Naive thymus-derived CD8-positive, alpha-beta T cell (primary cell): ENCODE results near the gene GPR55. TPM values are rescaled to one million over a fixed set of nuclear protein-coding genes. Genes with fewer than 3 reads are reported as not detected.
A peak's percentile ranks its signal among the peaks of the same experiment; 100 is the strongest.

ENCODE experiments used
- ATAC-seq, 2 donors: fragments of 150-1000 bp; cut with Tn5 transposase in 1 of 2; sonication (Bioruptor Pico), chemical (Tn5 transposase) in 1 of 2; 1 replicate in 1 of 2; 2 replicates in 1 of 2; pipeline ENCODE4 v1.10.0; 2021; ENCODE audit warnings: mild to moderate bottlenecking in 2 of 2, moderate library complexity in 2 of 2
- POLR2A ChIA-PET: fragments of 350-600 bp; sonication (Branson Sonifier 250); formaldehyde crosslinking; loops from one replicate; lab custom pipeline; 2021; ENCODE audit warnings: antibody characterized with exemption; lab: Charles Lee
- DNase-seq, 10 donors: peaks; one replicate each; pipeline versions ENCODE4 v3.0.0 to v3.0.0-alpha.2; 2020 to 2022
- H3K27ac Mint-ChIP-seq, 10 donors: one replicate each; pipeline ENCODE4 v1.8.0; 2020 to 2022; ENCODE audit warnings: mild to moderate bottlenecking in 10 of 10, mixed read lengths in 10 of 10, moderate library complexity in 4 of 10, inconsistent platforms in 1 of 10
- H3K27me3 Mint-ChIP-seq, 5 donors: one replicate each; pipeline ENCODE4 v1.8.0; 2021 to 2022; ENCODE audit warnings: mixed read lengths in 5 of 5
- H3K36me3 Mint-ChIP-seq, 3 donors: one replicate each; pipeline ENCODE4 v1.8.0; 2020 to 2022; ENCODE audit warnings: mixed read lengths in 3 of 3, mild to moderate bottlenecking in 2 of 3, inconsistent platforms in 1 of 3
- H3K4me1 Mint-ChIP-seq, 4 donors: one replicate each; pipeline ENCODE4 v1.8.0; 2021 to 2022; ENCODE audit warnings: mixed read lengths in 4 of 4
- H3K4me3 Mint-ChIP-seq, 10 donors: one replicate each; pipeline ENCODE4 v1.8.0; 2020 to 2022; ENCODE audit warnings: mild to moderate bottlenecking in 10 of 10, mixed read lengths in 10 of 10, moderate library complexity in 6 of 10, inconsistent platforms in 1 of 10
- H3K9me3 Mint-ChIP-seq, 9 donors: one replicate each; pipeline ENCODE4 v1.8.0; 2020 to 2022; ENCODE audit warnings: mixed read lengths in 9 of 9, mild to moderate bottlenecking in 3 of 9, inconsistent platforms in 1 of 9, moderate library complexity in 1 of 9
- polyA plus RNA-seq, 3 donors: library from polyadenylated mRNA; unstranded; fragments of 300-500 nt; fragmentation: Illumina TruSeq; gene quantifications; one replicate each; pipeline ENCODE4 v1.2.3, GENCODE V29; 2021
- total RNA-seq, 8 experiments: library from RNA in 2 of 8; stranded (reverse) in 2 of 8; gene quantifications; one replicate each; pipeline ENCODE4 v1.2.3 and lab custom pipeline; 2021 to 2026

GPR55 gene
- total and polyA plus RNA-seq, 5 experiments from 2014 or later: 1.1 to 10.4 (median 3.2) TPM

DNA sequence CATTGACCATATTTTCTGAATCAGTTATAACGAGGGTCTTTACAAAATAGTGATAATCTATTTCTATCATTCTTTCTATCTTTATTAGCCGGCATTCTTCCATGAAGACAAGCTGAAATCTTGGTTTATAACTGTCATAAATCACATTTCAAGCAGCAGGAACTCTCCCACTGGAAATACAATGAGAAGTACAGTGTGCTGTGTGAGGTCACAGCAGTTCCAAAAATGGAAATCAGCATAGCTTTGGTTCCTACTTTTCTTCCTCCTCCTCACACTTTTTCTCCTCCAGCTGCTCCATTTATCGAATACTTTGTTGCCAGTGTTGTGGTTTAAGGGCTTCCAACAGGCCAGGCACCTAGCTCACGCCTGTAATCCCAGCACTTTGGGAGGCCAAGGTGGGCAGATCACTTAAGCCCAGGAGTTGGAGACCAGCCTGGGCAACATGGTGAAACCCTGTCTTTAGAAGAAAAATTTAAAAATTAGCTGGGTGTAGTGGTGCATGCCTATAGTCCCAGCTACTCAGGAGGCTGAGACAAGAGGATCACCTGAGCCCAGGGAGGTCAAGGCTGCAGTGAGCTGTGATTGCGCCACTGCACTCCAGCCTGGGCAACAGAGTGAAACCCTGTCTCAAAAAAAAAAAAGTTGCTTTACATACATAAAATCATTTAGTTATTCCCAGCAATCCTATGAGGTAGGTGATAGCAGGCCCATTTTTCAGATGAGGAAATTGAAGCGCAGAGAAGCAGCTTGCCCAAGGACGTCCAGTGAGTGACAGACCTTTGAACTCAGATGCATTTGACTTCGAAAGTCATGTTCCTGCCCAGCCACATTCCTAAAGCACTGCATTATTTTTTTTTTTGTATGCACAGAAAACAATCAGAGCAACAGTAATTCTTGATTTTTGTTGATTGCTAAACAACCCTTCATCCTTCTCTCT is 34.0 kb upstream of the GPR55 start:
- peaks cover 18 to 70% (median 28%) of the 10 kb centered on the region in 5 donors for H3K27me3 Mint-ChIP-seq
- POLR2A ChIA-PET: interaction anchor here (0.9 kb wide), 1 partner anchor 9 kb away, joined by 3 read pairs; no protein-coding TSS in a partner anchor
- DNase-seq (no peak), ATAC-seq (no peak)
- H3K4me3 Mint-ChIP-seq: peak overlapping the region in 1 of 10 donors; percentile 5
- H3K9me3 Mint-ChIP-seq: no peaks in the 10 kb centered on the region
- H3K36me3 Mint-ChIP-seq: no peaks in the 10 kb centered on the region
- no peak overlapping the region for H3K27ac Mint-ChIP-seq
- H3K4me1 Mint-ChIP-seq: peaks cover 7 to 17% (median 13%) of the 10 kb centered on the region in 4 donors

DNA sequence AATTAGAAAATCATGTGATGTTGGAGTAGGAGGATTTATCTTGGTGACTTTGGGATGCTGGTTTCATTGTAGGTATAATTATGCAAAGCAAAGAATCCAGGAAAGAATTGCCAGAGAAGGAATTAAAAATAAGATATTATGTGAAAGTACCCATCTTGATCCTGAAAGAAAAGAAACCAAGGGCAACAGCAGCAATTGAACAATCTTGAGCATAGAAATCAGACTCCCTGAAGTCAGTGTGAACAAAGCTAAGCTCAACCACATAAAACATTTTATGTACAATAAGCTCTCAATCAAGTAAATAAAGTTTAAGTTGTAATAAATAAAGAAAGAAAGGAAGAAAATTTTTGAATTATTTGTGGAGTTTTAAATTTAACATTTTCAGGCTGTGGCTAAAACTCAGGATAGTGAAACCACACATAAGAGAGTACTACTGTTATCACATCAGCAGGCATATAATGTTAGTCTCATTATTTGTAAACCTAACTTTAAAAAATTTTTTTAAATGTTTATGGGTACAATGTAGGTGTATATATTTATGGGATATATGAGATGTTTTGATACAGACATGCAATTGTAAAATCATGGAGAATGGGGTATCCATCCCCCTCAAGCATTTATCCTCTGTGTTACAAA is 32.8 kb upstream of the GPR55 start:
- H3K36me3 Mint-ChIP-seq: no peaks in the 10 kb centered on the region
- POLR2A ChIA-PET: no interaction called here
- H3K9me3 Mint-ChIP-seq: no peaks in the 10 kb centered on the region
- peak overlapping the region; percentile 65 to 91 (median 76) for H3K4me3 Mint-ChIP-seq
- H3K27ac Mint-ChIP-seq: no peak overlapping the region
- ATAC-seq (no peak), DNase-seq (no peak)
- H3K4me1 Mint-ChIP-seq: peaks cover 7 to 17% (median 13%) of the 10 kb centered on the region in 4 donors
- peaks cover 18 to 73% (median 31%) of the 10 kb centered on the region in 5 donors for H3K27me3 Mint-ChIP-seq

DNA sequence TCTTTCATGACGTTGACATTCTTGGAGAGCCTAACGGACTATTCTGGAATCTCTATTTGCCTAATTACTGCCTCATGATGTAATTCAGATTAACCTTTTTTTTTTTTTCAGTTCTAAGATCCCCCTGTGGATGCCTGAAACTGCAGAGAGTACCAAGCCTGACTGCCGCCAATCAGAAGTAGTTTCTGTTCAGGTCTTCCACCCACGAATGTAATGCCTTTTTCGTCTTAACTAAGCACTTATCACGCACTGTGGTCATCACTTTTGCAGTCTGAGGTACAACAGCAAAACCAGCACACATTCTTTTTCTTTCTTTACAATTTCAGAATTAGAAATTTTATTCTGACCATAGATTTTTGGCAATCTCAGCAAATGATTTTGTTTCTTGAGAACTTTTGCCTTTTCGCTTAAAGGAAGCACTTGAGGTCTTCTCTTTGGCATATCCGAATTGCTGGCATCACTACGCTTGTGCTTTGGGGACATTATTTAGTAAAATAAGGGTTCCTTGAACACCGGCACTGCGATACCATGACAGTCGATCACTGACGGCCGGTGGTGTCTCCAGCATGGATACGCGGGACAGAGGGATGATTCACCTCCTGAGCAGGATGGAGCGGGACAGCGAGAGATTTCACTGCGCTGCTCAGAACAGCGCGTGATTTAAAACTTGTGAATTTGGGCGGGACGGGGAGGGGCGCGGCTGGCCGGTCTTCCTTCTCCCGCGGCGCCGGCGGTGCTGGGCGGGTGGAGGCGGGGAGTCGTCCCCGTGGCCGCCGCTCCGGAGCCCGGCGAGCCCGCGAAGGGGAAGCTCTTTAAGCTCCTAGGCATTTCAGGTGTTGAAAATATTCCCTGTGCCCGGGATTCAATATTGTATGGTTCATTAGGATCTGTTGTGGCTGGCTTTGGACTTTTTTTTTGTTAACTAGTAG is 32.0 kb upstream of the GPR55 start:
- no peaks in the 10 kb centered on the region for H3K9me3 Mint-ChIP-seq
- POLR2A ChIA-PET: no interaction called here
- DNase-seq: peak in 3 of 10 donors; percentile 13 to 16 (median 15)
- no peaks in the 10 kb centered on the region for H3K36me3 Mint-ChIP-seq
- H3K4me1 Mint-ChIP-seq: peaks cover 7 to 17% (median 13%) of the 10 kb centered on the region in 4 donors
- peaks cover 18 to 73% (median 34%) of the 10 kb centered on the region in 5 donors for H3K27me3 Mint-ChIP-seq
- peak overlapping the region; percentile 77 to 92 (median 86) for H3K4me3 Mint-ChIP-seq
- H3K27ac Mint-ChIP-seq: peak overlapping the region in 3 of 10 donors; percentile 8 to 58 (median 20)
- ATAC-seq: peak; percentile 66 to 79

DNA sequence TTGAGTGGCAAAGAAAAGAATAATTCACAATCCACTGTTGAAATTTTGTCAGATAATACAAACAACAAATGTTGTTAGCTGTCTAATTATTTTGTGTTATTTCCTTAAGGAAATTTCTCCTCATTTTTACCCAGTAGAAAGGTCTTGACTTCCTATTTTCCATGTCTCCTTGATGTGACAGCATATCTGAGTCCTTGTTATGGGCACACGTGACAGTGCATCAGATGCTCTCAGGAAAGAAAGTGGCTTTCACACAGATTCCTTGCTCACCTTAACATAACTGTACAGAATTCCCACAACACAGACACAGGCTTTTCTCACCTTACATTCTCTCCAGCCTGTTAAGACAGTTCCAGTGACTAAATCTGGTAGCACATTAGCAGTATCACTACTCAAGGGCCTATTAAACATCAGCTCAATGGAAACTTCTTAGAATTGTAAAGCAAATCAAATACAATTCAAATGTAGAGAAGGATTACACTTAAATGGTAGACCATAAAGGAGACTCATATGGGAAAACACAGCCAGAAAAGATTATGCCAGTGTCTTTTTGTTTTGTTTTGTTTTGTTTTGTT is 30.2 kb upstream of the GPR55 start:
- DNase-seq (no peak), ATAC-seq (no peak)
- H3K27ac Mint-ChIP-seq: no peak overlapping the region
- no peaks in the 10 kb centered on the region for H3K36me3 Mint-ChIP-seq
- no peak overlapping the region for H3K4me3 Mint-ChIP-seq
- POLR2A ChIA-PET: no interaction called here
- no peaks in the 10 kb centered on the region for H3K9me3 Mint-ChIP-seq
- H3K4me1 Mint-ChIP-seq: peaks cover 7 to 18% (median 14%) of the 10 kb centered on the region in 4 donors
- peaks cover 18 to 56% (median 35%) of the 10 kb centered on the region in 5 donors for H3K27me3 Mint-ChIP-seq

DNA sequence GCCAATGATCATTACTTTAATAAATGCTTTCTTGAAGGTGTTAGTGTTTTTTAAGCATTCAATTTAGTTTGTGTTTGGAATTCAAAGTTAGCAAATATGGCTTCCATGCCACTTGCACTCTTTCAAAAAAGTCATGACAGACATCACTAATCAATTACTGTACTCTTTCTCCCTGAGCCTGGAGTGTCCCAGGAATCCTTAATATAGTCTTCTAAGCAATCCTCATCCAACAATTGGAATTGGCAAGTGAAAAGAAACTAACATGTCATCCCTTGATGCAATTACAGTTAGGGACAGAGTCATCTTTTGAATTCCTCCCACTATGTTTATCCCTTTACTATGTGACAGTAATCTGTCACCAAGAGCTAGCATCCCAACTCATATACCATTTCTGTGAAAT is 29.7 kb upstream of the GPR55 start:
- ATAC-seq (no peak), DNase-seq (no peak)
- peaks cover 7 to 18% (median 14%) of the 10 kb centered on the region in 4 donors for H3K4me1 Mint-ChIP-seq
- H3K9me3 Mint-ChIP-seq: no peaks in the 10 kb centered on the region
- H3K27me3 Mint-ChIP-seq: peaks cover 16 to 51% (median 36%) of the 10 kb centered on the region in 5 donors
- H3K27ac Mint-ChIP-seq: no peak overlapping the region
- H3K36me3 Mint-ChIP-seq: no peaks in the 10 kb centered on the region
- POLR2A ChIA-PET: no interaction called here
- no peak overlapping the region for H3K4me3 Mint-ChIP-seq

DNA sequence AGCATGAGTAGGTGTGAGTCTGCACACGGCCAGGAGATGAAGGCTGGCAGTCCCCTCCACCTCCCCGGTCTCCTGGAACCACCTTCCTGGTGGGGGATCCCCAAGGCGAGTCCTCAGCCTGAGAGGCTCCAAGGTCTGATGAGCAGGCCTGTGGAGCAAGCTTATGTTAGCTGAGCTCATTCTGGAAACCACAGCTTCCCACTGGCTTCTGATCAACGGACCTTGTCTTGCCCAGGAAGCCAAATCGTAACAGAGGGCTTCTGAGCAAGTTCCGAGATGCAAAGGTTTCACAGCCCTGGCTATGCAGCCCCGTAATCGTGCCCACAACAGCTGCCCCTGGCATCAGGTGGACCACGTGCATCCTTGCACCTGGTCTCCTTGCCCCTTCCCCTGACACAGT is 28.8 kb upstream of the GPR55 start:
- H3K27me3 Mint-ChIP-seq: peaks cover 12 to 45% (median 32%) of the 10 kb centered on the region in 5 donors
- H3K4me1 Mint-ChIP-seq: peaks cover 7 to 18% (median 14%) of the 10 kb centered on the region in 4 donors
- DNase-seq (no peak), ATAC-seq (no peak)
- POLR2A ChIA-PET: no interaction called here
- H3K9me3 Mint-ChIP-seq: no peaks in the 10 kb centered on the region
- no peak overlapping the region for H3K4me3 Mint-ChIP-seq
- peak overlapping the region in 1 of 10 donors; percentile 70 for H3K27ac Mint-ChIP-seq
- no peaks in the 10 kb centered on the region for H3K36me3 Mint-ChIP-seq

DNA sequence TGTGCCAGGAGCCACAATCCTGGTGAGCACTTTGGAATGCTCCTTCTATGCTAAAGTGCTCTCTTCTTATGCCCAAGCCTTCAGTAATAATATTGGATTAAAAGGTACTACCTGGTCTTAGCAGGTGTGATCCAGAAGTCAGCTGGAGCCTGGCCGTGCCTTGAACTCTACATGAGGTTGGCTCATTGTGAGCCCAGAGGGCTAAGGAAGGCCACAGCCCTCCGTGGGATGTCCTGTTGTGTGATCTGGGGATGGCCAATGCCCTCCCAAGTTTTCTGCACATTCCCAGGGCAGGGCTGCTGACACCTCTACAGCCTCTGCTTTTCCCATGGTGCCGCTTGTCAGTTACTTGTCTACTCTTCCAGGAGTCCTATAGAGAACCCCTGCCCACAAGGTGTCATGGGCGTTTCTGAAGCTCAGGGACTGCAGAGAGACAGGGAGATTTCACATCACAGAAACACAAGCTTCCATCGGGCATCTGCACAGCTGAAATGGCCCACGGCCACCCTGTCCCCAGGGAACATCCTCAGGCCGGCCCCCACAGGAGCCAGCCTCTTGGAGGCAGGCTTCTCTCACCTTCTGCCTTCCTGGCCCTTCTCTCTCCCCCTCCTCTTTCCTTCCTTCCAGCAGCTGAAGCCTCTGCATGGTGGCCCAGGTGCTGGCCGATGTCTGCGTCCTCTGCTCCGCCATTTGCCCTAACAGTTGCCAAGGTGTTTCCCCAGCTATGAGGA is 27.3 kb upstream of the GPR55 start:
- Mint-ChIP-seq H3K36me3 (no peaks in the 10 kb centered on the region), H3K27ac (no peak overlapping the region), H3K4me3 (no peak overlapping the region), H3K27me3 (peaks cover 6 to 30% (median 21%) of the 10 kb centered on the region in 5 donors), H3K4me1 (peaks cover 8 to 18% (median 12%) of the 10 kb centered on the region in 4 donors), H3K9me3 (no peaks in the 10 kb centered on the region)
- ATAC-seq (no peak), DNase-seq (no peak)
- POLR2A ChIA-PET: no interaction called here

DNA sequence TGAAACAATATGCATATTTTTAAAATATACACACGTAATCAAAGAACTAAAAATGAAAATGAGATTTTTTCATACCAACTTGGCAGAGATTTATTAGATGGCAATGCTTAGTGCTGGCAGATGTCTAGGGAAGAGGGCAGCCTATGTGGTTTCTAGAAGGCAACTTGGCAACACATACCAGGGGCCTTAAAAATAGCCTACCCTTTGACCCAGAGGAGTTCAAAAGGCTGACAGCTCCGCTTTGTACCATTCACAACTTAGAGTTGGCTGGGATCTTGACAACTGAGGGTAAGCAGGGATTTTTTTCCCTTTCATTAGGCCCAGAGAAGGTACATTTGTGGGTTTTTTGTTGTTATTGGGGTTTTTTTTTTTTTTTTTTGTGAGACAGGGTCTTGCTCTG is 26.4 kb upstream of the GPR55 start:
- Mint-ChIP-seq H3K4me3 (no peak overlapping the region), H3K9me3 (no peaks in the 10 kb centered on the region), H3K4me1 (peaks cover 0 to 11% (median 5%) of the 10 kb centered on the region in 4 donors), H3K27me3 (peaks cover 0 to 20% (median 12%) of the 10 kb centered on the region in 5 donors), H3K27ac (no peak overlapping the region), H3K36me3 (no peaks in the 10 kb centered on the region)
- POLR2A ChIA-PET: no interaction called here
- DNase-seq: no peak
- no peak for ATAC-seq

DNA sequence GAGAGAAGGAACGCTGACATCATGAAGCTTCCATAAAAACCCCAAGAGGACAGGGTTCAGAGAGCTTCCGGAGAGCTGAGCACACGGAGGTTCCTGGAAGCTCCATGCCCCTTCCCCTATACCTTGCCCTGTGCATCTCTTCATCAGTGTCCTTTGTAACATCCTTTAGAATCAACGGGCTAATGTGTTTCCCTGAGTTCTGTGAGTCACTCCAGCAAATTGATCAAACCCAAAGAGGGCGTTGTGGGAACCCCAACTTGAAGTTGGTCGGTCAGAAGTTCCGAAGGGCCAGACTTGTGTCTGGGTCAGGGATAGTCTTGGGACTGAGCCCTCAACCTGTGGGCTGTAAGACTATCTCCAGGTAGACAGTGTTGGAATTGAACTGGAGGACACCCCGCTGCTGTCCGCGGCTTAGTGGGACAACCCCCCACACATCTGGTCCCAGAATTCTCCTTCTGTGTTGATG is 25.9 kb upstream of the GPR55 start:
- POLR2A ChIA-PET: no interaction called here
- Mint-ChIP-seq H3K27me3 (peaks cover 0 to 19% (median 11%) of the 10 kb centered on the region in 5 donors), H3K27ac (no peak overlapping the region), H3K9me3 (no peaks in the 10 kb centered on the region), H3K4me1 (peaks cover 0 to 11% (median 5%) of the 10 kb centered on the region in 4 donors), H3K4me3 (no peak overlapping the region), H3K36me3 (no peaks in the 10 kb centered on the region)
- ATAC-seq: no peak
- DNase-seq: no peak

DNA sequence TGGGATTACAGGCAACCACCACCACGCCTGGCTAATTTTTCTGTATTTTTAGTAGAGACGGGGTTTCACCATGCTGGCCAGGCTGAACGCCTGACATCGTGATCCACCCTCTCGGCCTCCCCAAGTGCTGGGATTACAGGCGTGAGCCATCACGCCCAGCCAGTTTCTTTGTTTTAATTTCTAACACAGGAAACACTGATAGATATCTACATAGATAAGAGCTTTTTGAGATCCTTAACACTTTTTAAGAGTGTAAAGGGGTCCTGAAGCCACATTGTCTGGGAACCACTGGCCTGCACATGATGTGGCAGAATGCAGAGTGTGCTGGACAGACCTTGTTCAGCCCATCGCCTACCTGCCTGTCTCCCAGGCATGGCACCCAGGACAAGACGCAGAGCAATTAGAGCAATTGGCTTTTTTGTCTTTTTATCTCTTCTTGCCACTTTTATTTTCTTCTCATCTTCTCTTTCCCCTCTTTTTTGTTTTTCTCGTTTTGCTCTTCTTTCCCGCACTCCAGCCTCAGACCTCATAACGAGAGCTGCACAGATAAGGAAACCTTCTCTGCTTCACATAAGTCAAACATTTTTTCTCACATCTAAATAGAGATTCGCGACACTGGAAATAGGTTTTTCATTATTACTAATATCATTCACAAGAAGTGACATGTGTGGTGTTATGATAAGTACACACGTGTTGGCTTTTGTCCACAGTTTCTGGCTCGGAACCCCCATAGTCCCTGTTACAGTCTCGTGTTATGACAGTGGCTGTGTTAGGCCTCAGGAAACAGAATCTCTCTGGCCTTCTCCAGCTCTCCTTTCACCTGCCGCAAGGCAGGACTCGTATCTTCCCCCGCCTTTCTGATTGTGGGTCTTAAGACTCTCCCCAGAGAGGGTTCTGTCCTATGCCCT is 25.2 kb upstream of the GPR55 start:
- Mint-ChIP-seq H3K4me3 (no peak overlapping the region), H3K27ac (no peak overlapping the region), H3K27me3 (peaks cover 0 to 14% (median 7%) of the 10 kb centered on the region in 5 donors), H3K4me1 (peaks cover 0 to 11% (median 5%) of the 10 kb centered on the region in 4 donors), H3K36me3 (no peaks in the 10 kb centered on the region), H3K9me3 (no peaks in the 10 kb centered on the region)
- DNase-seq (no peak), ATAC-seq (no peak)
- POLR2A ChIA-PET: no interaction called here
